Naive thymus-derived CD8-positive, alpha-beta T cell (primary cell): Measurements from ENCODE around the gene B3GALT5. TPM values are rescaled to one million over a fixed set of nuclear protein-coding genes. Genes with fewer than 3 reads are reported as not detected.

ENCODE experiments used
- ATAC-seq, 2 donors: fragments of 150-1000 bp; cut with Tn5 transposase in 1 of 2; sonication (Bioruptor Pico), chemical (Tn5 transposase) in 1 of 2; 1 replicate in 1 of 2; 2 replicates in 1 of 2; pipeline ENCODE4 v1.10.0; 2021; ENCODE audit warnings: mild to moderate bottlenecking in 2 of 2, moderate library complexity in 2 of 2
- POLR2A ChIA-PET: fragments of 350-600 bp; sonication (Branson Sonifier 250); formaldehyde crosslinking; loops from one replicate; lab custom pipeline; 2021; ENCODE audit warnings: antibody characterized with exemption; lab: Charles Lee
- DNase-seq, 10 donors: peaks; one replicate each; pipeline versions ENCODE4 v3.0.0 to v3.0.0-alpha.2; 2020 to 2022
- H3K27ac Mint-ChIP-seq, 10 donors: one replicate each; pipeline ENCODE4 v1.8.0; 2020 to 2022; ENCODE audit warnings: mild to moderate bottlenecking in 10 of 10, mixed read lengths in 10 of 10, moderate library complexity in 4 of 10, inconsistent platforms in 1 of 10
- H3K27me3 Mint-ChIP-seq, 5 donors: one replicate each; pipeline ENCODE4 v1.8.0; 2021 to 2022; ENCODE audit warnings: mixed read lengths in 5 of 5
- H3K36me3 Mint-ChIP-seq, 3 donors: one replicate each; pipeline ENCODE4 v1.8.0; 2020 to 2022; ENCODE audit warnings: mixed read lengths in 3 of 3, mild to moderate bottlenecking in 2 of 3, inconsistent platforms in 1 of 3
- H3K4me1 Mint-ChIP-seq, 4 donors: one replicate each; pipeline ENCODE4 v1.8.0; 2021 to 2022; ENCODE audit warnings: mixed read lengths in 4 of 4
- H3K4me3 Mint-ChIP-seq, 10 donors: one replicate each; pipeline ENCODE4 v1.8.0; 2020 to 2022; ENCODE audit warnings: mild to moderate bottlenecking in 10 of 10, mixed read lengths in 10 of 10, moderate library complexity in 6 of 10, inconsistent platforms in 1 of 10
- H3K9me3 Mint-ChIP-seq, 9 donors: one replicate each; pipeline ENCODE4 v1.8.0; 2020 to 2022; ENCODE audit warnings: mixed read lengths in 9 of 9, mild to moderate bottlenecking in 3 of 9, inconsistent platforms in 1 of 9, moderate library complexity in 1 of 9
- polyA plus RNA-seq, 3 donors: library from polyadenylated mRNA; unstranded; fragments of 300-500 nt; fragmentation: Illumina TruSeq; gene quantifications; one replicate each; pipeline ENCODE4 v1.2.3, GENCODE V29; 2021
- total RNA-seq, 8 experiments: library from RNA in 2 of 8; stranded (reverse) in 2 of 8; gene quantifications; one replicate each; pipeline ENCODE4 v1.2.3 and lab custom pipeline; 2021 to 2026

B3GALT5 gene
- total and polyA plus RNA-seq, 5 experiments from 2014 or later = not detected

DNA sequence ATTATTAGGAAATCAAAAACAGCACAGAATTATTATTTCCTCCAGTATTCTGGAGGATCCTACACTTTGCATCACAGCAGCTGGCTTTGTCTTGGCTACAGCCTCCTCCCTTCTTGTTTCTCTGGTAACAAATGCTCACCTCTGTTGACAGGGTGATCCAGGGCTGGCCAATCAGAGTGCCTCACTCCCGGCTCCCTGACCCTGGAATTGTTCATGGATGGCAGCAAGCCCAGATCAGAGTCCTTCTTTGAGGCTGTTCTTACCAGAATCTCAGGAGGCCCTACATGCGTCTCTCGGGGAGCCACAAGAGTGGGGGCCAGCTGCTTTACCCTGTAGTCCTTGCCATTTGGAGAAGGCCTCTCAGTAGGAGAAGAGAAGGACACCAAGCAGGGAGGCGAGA is 83.9 kb downstream of the B3GALT5 start:
- peaks cover 6 to 24% (median 14%) of the 10 kb centered on the region in 5 donors for H3K27me3 Mint-ChIP-seq
- no peak overlapping the region for H3K4me3 Mint-ChIP-seq
- H3K4me1 Mint-ChIP-seq = no peaks in the 10 kb centered on the region
- no peak overlapping the region for H3K27ac Mint-ChIP-seq
- H3K9me3 Mint-ChIP-seq = peaks cover 0 to 9% (median 0%) of the 10 kb centered on the region in 9 donors
- DNase-seq = no peak
- no peaks in the 10 kb centered on the region for H3K36me3 Mint-ChIP-seq
- POLR2A ChIA-PET = no interaction called here
- no peak for ATAC-seq

DNA sequence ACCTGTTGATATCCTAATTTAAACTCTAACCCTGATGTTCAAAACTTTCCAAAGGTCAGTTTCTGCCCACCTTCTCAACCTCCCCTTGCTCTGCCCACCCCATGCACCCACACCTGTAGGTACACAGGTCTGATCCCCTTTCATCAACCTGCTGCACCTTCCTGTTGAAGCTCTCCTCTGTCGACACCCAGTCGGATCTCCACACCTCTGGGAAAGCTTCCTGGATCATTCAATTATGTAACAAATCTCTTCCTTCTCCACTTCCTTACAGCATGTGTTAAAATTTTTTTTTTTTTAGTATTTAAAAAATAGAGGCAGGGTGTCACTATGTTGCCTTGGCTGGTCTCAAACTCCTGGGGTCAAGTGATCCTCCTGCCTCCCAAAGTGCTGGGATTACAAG is 87.6 kb downstream of the B3GALT5 start:
- Mint-ChIP-seq H3K9me3 (peaks cover 0 to 20% (median 8%) of the 10 kb centered on the region in 9 donors), H3K4me3 (no peak overlapping the region), H3K36me3 (peaks cover 0 to 14% (median 0%) of the 10 kb centered on the region in 3 donors), H3K4me1 (no peaks in the 10 kb centered on the region), H3K27me3 (peaks cover 6 to 18% (median 12%) of the 10 kb centered on the region in 5 donors), H3K27ac (no peak overlapping the region)
- ATAC-seq (no peak), DNase-seq (no peak)
- POLR2A ChIA-PET = no interaction called here

DNA sequence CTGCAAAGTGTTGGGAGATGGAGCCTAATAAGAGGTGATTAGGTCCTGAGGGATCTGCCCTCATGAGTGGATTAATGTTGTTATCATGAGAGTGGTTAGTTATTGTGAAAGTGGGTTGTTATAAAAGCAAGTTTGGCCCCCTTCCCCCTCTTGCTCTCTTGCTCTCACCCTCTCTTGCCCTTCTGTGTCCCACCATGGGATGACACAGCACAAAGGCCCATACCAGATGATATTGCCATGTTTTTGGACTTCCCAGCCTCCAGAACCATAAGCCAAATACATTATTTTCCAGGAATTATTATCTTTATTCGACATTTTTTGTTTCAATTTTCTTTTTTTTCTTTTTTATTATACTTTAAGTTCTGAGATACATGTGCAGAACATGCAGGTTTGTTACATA is 90.8 kb downstream of the B3GALT5 start:
- POLR2A ChIA-PET = no interaction called here
- H3K27me3 Mint-ChIP-seq = peaks cover 1 to 21% (median 10%) of the 10 kb centered on the region in 5 donors
- H3K4me1 Mint-ChIP-seq = no peaks in the 10 kb centered on the region
- peaks cover 0 to 20% (median 8%) of the 10 kb centered on the region in 9 donors for H3K9me3 Mint-ChIP-seq
- DNase-seq (no peak), ATAC-seq (no peak)
- H3K27ac Mint-ChIP-seq = no peak overlapping the region
- no peak overlapping the region for H3K4me3 Mint-ChIP-seq
- peaks cover 0 to 14% (median 0%) of the 10 kb centered on the region in 3 donors for H3K36me3 Mint-ChIP-seq

DNA sequence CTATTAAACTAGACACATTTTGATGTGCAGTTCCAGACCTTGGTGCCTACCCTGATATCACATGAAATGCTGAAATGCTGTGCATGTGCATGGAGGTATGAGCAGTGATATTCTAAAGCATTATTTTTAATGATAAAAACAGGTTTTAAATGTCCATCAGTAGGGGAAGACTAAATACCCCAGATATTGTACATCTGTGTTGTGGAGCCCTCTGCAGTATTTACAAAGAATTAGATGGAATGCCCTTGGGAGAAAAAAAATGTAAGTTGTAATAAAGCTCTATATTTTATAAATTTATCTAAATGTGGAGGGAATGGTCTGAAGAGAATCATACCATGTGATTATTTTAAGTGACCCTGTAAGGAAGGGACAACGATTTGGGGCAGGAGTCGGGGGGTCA is 93.1 kb downstream of the B3GALT5 start:
- H3K27ac Mint-ChIP-seq = no peak overlapping the region
- H3K36me3 Mint-ChIP-seq = peaks cover 0 to 14% (median 0%) of the 10 kb centered on the region in 3 donors
- H3K4me3 Mint-ChIP-seq = no peak overlapping the region
- peaks cover 0 to 20% (median 8%) of the 10 kb centered on the region in 9 donors for H3K9me3 Mint-ChIP-seq
- POLR2A ChIA-PET = no interaction called here
- no peaks in the 10 kb centered on the region for H3K4me1 Mint-ChIP-seq
- no peak for DNase-seq
- H3K27me3 Mint-ChIP-seq = peaks cover 4 to 14% (median 12%) of the 10 kb centered on the region in 5 donors
- no peak for ATAC-seq

DNA sequence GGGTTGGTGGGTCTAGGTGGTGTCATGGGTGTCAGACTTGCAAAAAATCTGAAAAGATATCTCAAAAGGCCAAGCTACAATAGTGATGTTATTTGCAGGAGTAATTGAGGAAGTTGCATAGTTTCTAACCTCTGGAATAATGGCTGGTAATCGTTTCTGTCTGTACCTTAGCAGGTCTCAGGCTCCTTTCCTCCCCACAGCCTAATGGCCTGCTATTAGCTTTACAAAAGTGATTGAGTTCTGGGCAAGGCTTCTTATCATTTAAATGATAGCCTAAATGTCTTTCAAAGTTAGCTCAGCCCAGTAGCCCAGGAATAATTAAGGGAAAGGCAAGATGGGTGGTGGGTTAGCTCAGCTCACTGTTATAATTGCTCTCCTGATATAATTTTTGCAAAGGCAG is 94.6 kb downstream of the B3GALT5 start:
- Mint-ChIP-seq H3K4me1 (no peaks in the 10 kb centered on the region), H3K27me3 (peaks cover 4 to 14% (median 14%) of the 10 kb centered on the region in 5 donors), H3K27ac (no peak overlapping the region), H3K36me3 (peaks cover 0 to 14% (median 0%) of the 10 kb centered on the region in 3 donors), H3K9me3 (peaks cover 0 to 20% (median 8%) of the 10 kb centered on the region in 9 donors), H3K4me3 (no peak overlapping the region)
- no peak for ATAC-seq
- no peak for DNase-seq
- POLR2A ChIA-PET = no interaction called here

DNA sequence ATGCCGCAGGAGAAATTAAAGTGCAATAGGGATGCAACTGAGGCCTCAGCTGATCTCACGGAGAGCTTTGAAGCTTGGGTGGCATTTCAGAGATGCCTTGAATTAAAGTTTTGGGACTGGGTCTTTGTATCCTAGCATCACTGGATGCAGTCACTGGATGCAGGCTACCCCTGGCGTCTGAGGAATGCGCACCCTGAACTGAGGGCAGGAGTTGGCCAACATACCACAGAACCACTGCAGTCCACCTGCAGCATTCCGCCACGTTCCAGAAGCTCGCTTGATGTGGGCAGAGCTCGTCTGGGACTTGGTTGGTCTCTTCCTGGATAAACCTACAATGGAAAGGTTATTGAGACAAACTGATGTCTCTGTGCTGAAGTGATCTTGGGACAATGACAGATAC is 98.1 kb downstream of the B3GALT5 start:
- no peaks in the 10 kb centered on the region for H3K36me3 Mint-ChIP-seq

DNA sequence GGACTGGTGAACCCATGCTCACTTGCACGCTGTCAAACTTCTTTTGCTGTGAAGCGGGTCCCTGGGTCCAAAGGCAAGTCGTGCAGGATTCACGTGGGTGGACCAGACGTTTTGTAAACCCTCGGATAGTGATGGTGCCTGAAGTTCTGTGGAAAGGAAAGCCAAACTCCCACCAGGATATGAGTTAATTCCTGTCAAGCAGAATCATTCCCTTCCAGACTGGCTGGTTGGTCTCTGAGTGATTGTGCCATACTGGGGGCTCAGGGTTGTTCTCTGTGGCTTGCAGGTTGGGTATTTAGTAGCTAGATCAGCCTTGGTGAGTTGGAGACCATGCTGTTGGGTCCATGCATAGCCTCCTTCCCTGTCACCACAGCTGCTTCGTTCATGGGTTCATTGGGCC is 99.5 kb downstream of the B3GALT5 start:
- POLR2A ChIA-PET = no interaction called here

More for the DNA sequence above, 98.1 kb downstream of the B3GALT5 start:
- Mint-ChIP-seq H3K4me1 (no peaks in the 10 kb centered on the region), H3K4me3 (no peak overlapping the region), H3K9me3 (no peaks in the 10 kb centered on the region), H3K27ac (no peak overlapping the region), H3K27me3 (peaks cover 5 to 22% (median 12%) of the 10 kb centered on the region in 5 donors)
- DNase-seq (no peak), ATAC-seq (no peak)
- POLR2A ChIA-PET = no interaction called here

DNA sequence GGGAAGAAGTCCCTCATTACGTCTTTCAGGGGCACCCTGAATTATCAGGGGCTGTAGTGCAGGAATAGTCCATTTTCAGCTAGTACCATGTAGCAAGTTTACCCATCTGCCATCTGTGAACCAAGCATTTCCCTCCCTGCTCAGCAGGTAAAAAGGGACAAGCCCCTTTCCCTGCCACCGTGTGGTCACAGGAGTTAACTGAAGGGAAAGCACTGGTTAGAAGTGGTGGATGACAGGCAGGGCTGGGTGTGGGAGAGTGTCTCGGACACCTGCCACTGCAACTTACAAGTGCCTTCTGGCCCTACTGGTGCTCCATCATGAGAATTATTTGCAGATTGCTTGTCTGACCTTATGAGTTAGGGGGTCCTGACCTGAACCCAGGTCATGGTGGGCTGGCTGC is 100.2 kb downstream of the B3GALT5 start:
- Mint-ChIP-seq H3K9me3 (no peaks in the 10 kb centered on the region), H3K36me3 (no peaks in the 10 kb centered on the region), H3K4me3 (no peak overlapping the region), H3K27ac (no peak overlapping the region), H3K27me3 (peaks cover 0 to 19% (median 6%) of the 10 kb centered on the region in 5 donors), H3K4me1 (no peaks in the 10 kb centered on the region)
- DNase-seq = no peak
- no peak for ATAC-seq
- POLR2A ChIA-PET = no interaction called here

More for the DNA sequence above, 99.5 kb downstream of the B3GALT5 start:
- no peak for ATAC-seq
- Mint-ChIP-seq H3K4me3 (no peak overlapping the region), H3K9me3 (no peaks in the 10 kb centered on the region), H3K27me3 (peaks cover 2 to 20% (median 10%) of the 10 kb centered on the region in 5 donors), H3K4me1 (no peaks in the 10 kb centered on the region), H3K27ac (no peak overlapping the region), H3K36me3 (no peaks in the 10 kb centered on the region)
- no peak for DNase-seq

DNA sequence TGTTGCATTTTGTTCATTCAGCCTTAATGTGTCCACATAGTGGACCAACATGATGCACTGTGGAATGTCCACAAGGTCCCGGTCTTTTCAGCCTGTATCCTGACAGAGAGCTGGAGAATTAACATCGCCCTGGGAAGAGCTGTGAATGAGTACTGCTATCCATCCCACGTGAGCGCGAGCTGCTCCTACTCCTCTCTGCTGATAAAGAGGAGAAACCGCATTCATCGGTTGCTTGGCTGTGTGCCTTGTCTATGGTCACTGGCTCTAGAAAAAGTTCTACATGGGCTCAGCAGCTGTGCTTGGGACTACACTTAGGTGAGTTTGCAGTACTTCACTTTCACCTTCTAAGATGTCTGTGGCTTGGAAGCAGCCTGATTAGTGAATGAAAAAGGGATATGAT is 101.2 kb downstream of the B3GALT5 start:
- Mint-ChIP-seq H3K9me3 (no peaks in the 10 kb centered on the region), H3K4me1 (no peaks in the 10 kb centered on the region), H3K36me3 (no peaks in the 10 kb centered on the region), H3K27ac (no peak overlapping the region), H3K4me3 (no peak overlapping the region), H3K27me3 (peaks cover 2 to 23% (median 8%) of the 10 kb centered on the region in 5 donors)
- DNase-seq = no peak
- ATAC-seq = no peak
- POLR2A ChIA-PET = no interaction called here

DNA sequence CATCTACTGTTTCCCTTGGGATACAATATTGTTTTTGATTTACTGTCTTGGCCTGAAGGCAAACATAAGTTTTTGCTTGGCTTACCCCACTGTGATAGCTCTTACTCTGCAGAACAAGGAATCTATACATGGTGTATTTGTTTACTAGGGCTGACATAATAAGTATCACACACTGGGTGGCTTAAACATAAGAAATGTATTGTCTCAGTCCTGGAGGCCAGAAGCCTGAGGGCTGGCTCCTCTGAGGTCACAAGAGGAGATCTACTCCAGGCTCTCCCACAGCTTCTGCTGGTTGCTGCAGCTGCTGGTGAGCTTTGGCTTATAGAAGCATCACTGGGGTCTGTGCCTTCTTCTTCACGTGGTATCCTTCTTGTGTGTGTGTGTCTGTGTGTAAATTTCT is 101.6 kb downstream of the B3GALT5 start:
- POLR2A ChIA-PET = no interaction called here
- Mint-ChIP-seq H3K4me1 (no peaks in the 10 kb centered on the region), H3K36me3 (no peaks in the 10 kb centered on the region), H3K4me3 (no peak overlapping the region), H3K27ac (no peak overlapping the region), H3K9me3 (no peaks in the 10 kb centered on the region), H3K27me3 (peaks cover 2 to 20% (median 12%) of the 10 kb centered on the region in 5 donors)
- ATAC-seq (no peak), DNase-seq (no peak)

DNA sequence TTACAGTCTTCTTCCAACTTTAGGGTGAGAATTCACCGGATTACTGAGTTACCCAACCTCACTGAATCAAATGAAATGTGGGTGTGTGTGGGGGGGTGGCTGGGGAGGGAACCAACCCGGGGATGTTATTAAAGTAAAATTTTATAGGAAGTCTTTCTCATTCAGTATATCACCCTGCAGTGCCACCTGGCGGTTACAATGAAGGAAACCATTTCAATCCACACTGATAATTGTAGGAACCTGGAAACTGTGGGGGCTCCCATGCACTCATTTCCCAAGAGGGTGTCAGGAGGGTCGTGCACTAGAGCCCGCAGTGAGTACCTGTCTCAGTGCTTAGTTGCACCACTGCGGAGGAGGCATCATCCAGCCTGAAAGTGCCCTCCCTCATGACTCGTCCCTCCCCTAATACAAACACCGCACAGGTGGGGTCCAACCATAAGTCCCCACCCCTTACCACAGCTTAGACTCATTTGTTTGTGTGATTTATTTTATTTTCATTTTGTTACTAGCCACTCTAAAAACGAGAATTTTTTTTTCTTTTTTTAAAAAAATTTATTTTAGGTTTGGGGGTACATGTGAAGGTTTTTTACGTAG is 103.2 kb downstream of the B3GALT5 start:
- H3K27me3 Mint-ChIP-seq = peaks cover 2 to 19% (median 15%) of the 10 kb centered on the region in 5 donors
- ATAC-seq = no peak

DNA sequence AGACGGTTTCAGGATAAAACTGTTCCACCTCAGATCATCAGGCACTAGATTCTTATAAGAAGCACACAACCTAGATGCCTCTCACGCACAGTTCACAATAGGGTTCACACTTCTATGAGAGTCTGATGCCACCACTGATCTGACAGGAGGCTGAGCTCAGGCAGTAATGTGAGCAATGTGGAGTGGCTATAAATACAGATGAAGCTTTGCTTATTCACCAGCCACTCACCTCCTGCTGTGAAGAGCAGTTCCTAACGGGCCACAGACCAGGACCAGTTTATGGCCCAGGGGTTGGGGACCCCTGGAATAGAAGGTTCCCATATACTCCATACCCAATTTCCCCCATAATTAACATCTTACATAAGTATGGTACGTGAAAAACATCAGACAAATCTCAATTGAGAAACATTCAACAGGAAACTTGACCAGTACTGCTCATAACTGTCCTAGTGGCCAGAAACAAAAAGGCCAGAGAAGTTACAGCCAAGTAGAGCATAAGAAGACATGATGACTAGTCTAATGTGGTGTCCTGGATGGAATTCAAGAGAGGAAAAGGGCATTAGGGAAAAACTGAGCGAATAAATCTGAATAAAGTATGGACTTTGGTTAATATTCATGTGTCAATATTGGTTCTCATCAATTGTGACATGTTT is 107.5 kb downstream of the B3GALT5 start:
- no peak overlapping the region for H3K4me3 Mint-ChIP-seq
- peaks cover 0 to 8% (median 4%) of the 10 kb centered on the region in 9 donors for H3K9me3 Mint-ChIP-seq
- no peaks in the 10 kb centered on the region for H3K36me3 Mint-ChIP-seq
- no peak overlapping the region for H3K27ac Mint-ChIP-seq
- POLR2A ChIA-PET = no interaction called here
- no peak for ATAC-seq
- no peaks in the 10 kb centered on the region for H3K4me1 Mint-ChIP-seq
- peaks cover 2 to 16% (median 14%) of the 10 kb centered on the region in 5 donors for H3K27me3 Mint-ChIP-seq
- DNase-seq = no peak

More for the DNA sequence above, 103.2 kb downstream of the B3GALT5 start:
- Mint-ChIP-seq H3K36me3 (no peaks in the 10 kb centered on the region), H3K4me3 (no peak overlapping the region), H3K4me1 (no peaks in the 10 kb centered on the region), H3K27ac (no peak overlapping the region), H3K9me3 (no peaks in the 10 kb centered on the region)
- POLR2A ChIA-PET = no interaction called here
- DNase-seq = peak in 9 of 10 donors; percentile 7 to 65 (median 17)

DNA sequence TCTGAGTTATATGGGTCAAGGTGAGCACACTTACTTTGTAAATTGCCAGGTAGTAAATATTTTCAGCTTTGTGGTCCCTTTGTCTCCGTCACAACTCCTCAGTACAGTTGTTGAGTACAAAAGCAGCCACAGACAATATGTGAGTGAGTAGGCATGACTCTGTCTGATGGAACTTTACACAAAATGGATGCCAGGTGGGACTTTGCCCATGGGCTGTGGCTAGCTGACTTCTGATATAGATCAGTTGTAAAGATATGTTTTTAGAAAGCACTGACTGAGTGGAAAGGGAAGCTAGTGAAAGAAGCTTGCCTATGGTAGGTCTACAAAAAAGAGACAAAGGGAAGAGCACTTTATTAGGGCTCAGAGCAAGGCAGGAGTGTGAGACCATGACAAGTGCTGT is 109.1 kb downstream of the B3GALT5 start:
- Mint-ChIP-seq H3K27me3 (peaks cover 2 to 15% (median 11%) of the 10 kb centered on the region in 5 donors), H3K27ac (no peak overlapping the region), H3K36me3 (no peaks in the 10 kb centered on the region), H3K9me3 (peaks cover 0 to 8% (median 4%) of the 10 kb centered on the region in 9 donors), H3K4me3 (no peak overlapping the region), H3K4me1 (no peaks in the 10 kb centered on the region)
- POLR2A ChIA-PET = no interaction called here
- DNase-seq = no peak
- no peak for ATAC-seq
